Measurements from ENCODE around the gene DAZL. TPM values are rescaled to one million over a fixed set of nuclear protein-coding genes. Genes with fewer than 3 reads are reported as not detected.

DAZL gene
- total RNA-seq, 1 experiment from 2014 or later = 21.2 TPM

- H3K4ac ChIP-seq (ENCODE audit: low read depth, low read length) = no peak overlapping the region
- H2BK20ac ChIP-seq (ENCODE audit: low read depth, low read length, poor library complexity, severe bottlenecking) = no peak overlapping the region
- H2AFZ ChIP-seq (ENCODE audit: low read length) = no peak overlapping the region
- H3K27ac ChIP-seq (ENCODE audit: insufficient read length, low read depth, low read length) = no peak overlapping the region
- H4K91ac ChIP-seq (ENCODE audit: insufficient read length, low read depth, low read length) = no peak overlapping the region
- H3T11ph ChIP-seq (ENCODE audit: low read length) = no peak overlapping the region
- no peak overlapping the region for H2BK15ac ChIP-seq (ENCODE audit: low read depth, low read length)
- no peak overlapping the region for H3K9ac ChIP-seq (ENCODE audit: extremely low read depth, insufficient read length, low read length)
- no peaks in the 10 kb centered on the region for H3K9me3 ChIP-seq (ENCODE audit: control insufficient read depth, low read depth, low read length)
- no peak overlapping the region for H2BK120ac ChIP-seq (ENCODE audit: low read depth, low read length, poor library complexity, severe bottlenecking)
- no peaks in the 10 kb centered on the region for H4K20me1 ChIP-seq (ENCODE audit: control insufficient read depth, insufficient read depth, insufficient read length)
- no CpG with 5 or more reads among the region's 4 CpGs for WGBS (ENCODE audit: extremely low coverage, insufficient read length, low lambda C conversion rate)
- no peak overlapping the region for H2BK12ac ChIP-seq (ENCODE audit: insufficient read length, low read depth, low read length)
- no peak for TF ChIP-seq CTCF (conservative IDR thresholded peaks at IDR 0.05)
- H3K56ac ChIP-seq (ENCODE audit: insufficient read length, low read depth, low read length) = no peak overlapping the region
- H3K79me2 ChIP-seq (ENCODE audit: insufficient read depth, low read length) = no peaks in the 10 kb centered on the region
- no peaks in the 10 kb centered on the region for H3K27me3 ChIP-seq (ENCODE audit: insufficient read depth, low read length)
- no peaks in the 10 kb centered on the region for H3K27me3 Mint-ChIP-seq (ENCODE audit: low read depth)
- no peak overlapping the region for H4K5ac ChIP-seq (ENCODE audit: insufficient read length, low read depth, low read length)
- H3K23ac ChIP-seq (ENCODE audit: insufficient read length, low read depth, low read length) = no peak overlapping the region
- H3K4me3 Mint-ChIP-seq = no peak overlapping the region
- no peaks in the 10 kb centered on the region for H3K79me1 ChIP-seq (ENCODE audit: insufficient read depth, low read depth, low read length, poor library complexity, severe bottlenecking)
- H3K27ac Mint-ChIP-seq = no peak overlapping the region
- H3K23me2 ChIP-seq (ENCODE audit: insufficient read length, low read depth, low read length, poor library complexity, severe bottlenecking) = no peaks in the 10 kb centered on the region
- H3K4me2 ChIP-seq (ENCODE audit: insufficient read depth, insufficient read length, low read length) = no peak overlapping the region
- peaks cover 0 to 11% of the 10 kb centered on the region in 2 experiments; a peak in 2 of 4 replicates for H3K4me1 Mint-ChIP-seq
- no peak overlapping the region for H4K8ac ChIP-seq (replicated peaks; ENCODE audit: insufficient read length, low read depth, low read length)
- no peak overlapping the region for H2AK5ac ChIP-seq (ENCODE audit: insufficient read length, low read length)
- peaks cover 0 to 6% (median 0%) of the 10 kb centered on the region in 3 experiments; a peak in 5 of 7 replicates for H3K36me3 Mint-ChIP-seq (ENCODE audit: insufficient read depth in 1 of 3, low read depth in 3 of 3)
- no peak overlapping the region for H3K14ac ChIP-seq (ENCODE audit: insufficient read depth, low read length)
- H3K9me3 Mint-ChIP-seq = peaks cover 0 to 6% of the 10 kb centered on the region in 2 experiments; a peak in 2 of 5 replicates
- no peak overlapping the region for H2BK5ac ChIP-seq (ENCODE audit: insufficient read length, low read length)
- H3K4me1 ChIP-seq (ENCODE audit: insufficient read depth, low read length) = no peaks in the 10 kb centered on the region
- no peak overlapping the region for H3K18ac ChIP-seq (ENCODE audit: insufficient read length, low read depth, low read length)
- DNase-seq = no peak
Observed at GRCh38 chr3:16647668-16648067, 42.4 kb upstream of the DAZL start.

All from H9 (cell line).